ENCODE data around the gene RETREG3. TPM values are rescaled to one million over a fixed set of nuclear protein-coding genes. Genes with fewer than 3 reads are reported as not detected.

Gene RETREG3
- total and polyA plus RNA-seq, 2 of the 13 experiments (the other 11 are each of a cell fraction or from before 2014, with no cell fraction given), result 47.0 to 55.8 TPM

- TF ChIP-seq ZBTB4 (CRISPR knock-in tag; IDR thresholded peaks at IDR 0.05; ENCODE audit: borderline replicate concordance), result peak; percentile 80; the same call in 1 of the 2 replicates
- TF ChIP-seq MIER2 (CRISPR knock-in tag; IDR thresholded peaks at IDR 0.05), result no peak
- no peak for TF ChIP-seq ZMYM2 (CRISPR knock-in tag; IDR thresholded peaks at IDR 0.05)
- TF ChIP-seq IKZF4 (CRISPR knock-in tag; IDR thresholded peaks at IDR 0.05; ENCODE audit: borderline replicate concordance, low read depth, not compliant biosample characterization), result peak; percentile 73
- TF ChIP-seq ZNF691 (CRISPR knock-in tag; IDR thresholded peaks at IDR 0.05; ENCODE audit: borderline replicate concordance, low read depth), result no peak
- no peak for TF ChIP-seq KAT2B (IDR thresholded peaks at IDR 0.05; ENCODE audit: borderline replicate concordance, low read depth, low read length)
- TF ChIP-seq MAZ (IDR thresholded peaks at IDR 0.05; ENCODE audit: borderline replicate concordance, low read depth, low read length), result peak; percentile 84
- TF ChIP-seq MAZ (CRISPR knock-in tag; IDR thresholded peaks at IDR 0.05; ENCODE audit: low read depth), result peak; percentile 83
- TF ChIP-seq MYPOP (CRISPR knock-in tag; IDR thresholded peaks at IDR 0.05), result peak; percentile 95
- TF ChIP-seq MBD4 (IDR thresholded peaks at IDR 0.05; ENCODE audit: borderline replicate concordance, low read length), result no peak
- no peak for TF ChIP-seq PLRG1 (conservative IDR thresholded peaks at IDR 0.05)
- 0 out of 2 replicates have a peak, but pooled peaks have one; percentile 24 for TF ChIP-seq ZNF776 (CRISPR knock-in tag; IDR thresholded peaks at IDR 0.05)
- peak; percentile 59; the same call in 1 of the 2 replicates for TF ChIP-seq SIX4 (CRISPR knock-in tag; IDR thresholded peaks at IDR 0.05)
- TF ChIP-seq IKZF1 (IDR thresholded peaks at IDR 0.05), result no peak
- no peak; the same call in 1 of the 2 replicates for TF ChIP-seq ISL2 (CRISPR knock-in tag; IDR thresholded peaks at IDR 0.05)
- TF ChIP-seq SMARCC2 (IDR thresholded peaks at IDR 0.05), result no peak
- no peak for TF ChIP-seq ZNF362 (CRISPR knock-in tag; IDR thresholded peaks at IDR 0.05; ENCODE audit: borderline replicate concordance)
- TF ChIP-seq NCOA1 (CRISPR knock-in tag; IDR thresholded peaks at IDR 0.05), result no peak; the same call in 1 of the 2 replicates
- peak; percentile 92; the same call in 1 of the 2 replicates for TF ChIP-seq CAMTA2 (CRISPR knock-in tag; IDR thresholded peaks at IDR 0.05; ENCODE audit: borderline replicate concordance)
- peak; percentile 70; the same call in 1 of the 2 replicates for TF ChIP-seq ZNF451 (CRISPR knock-in tag; IDR thresholded peaks at IDR 0.05)
- TF ChIP-seq ZNF615 (CRISPR knock-in tag; IDR thresholded peaks at IDR 0.05; ENCODE audit: borderline replicate concordance), result peak; percentile 18; the same call in 1 of the 2 replicates
- TF ChIP-seq ZNF709 (CRISPR knock-in tag; IDR thresholded peaks at IDR 0.05), result peak; percentile 93
- no peak for TF ChIP-seq ZSCAN12 (CRISPR knock-in tag; IDR thresholded peaks at IDR 0.05)
- peak; percentile 65; the same call in 1 of the 2 replicates for TF ChIP-seq ZSCAN30 (CRISPR knock-in tag; IDR thresholded peaks at IDR 0.05)
- no peak for TF ChIP-seq NFE2L2 (IDR thresholded peaks at IDR 0.05; ENCODE audit: low read length)
Observed at GRCh38 chr17:42577532-42578281, 31.5 kb downstream of the RETREG3 start, which contains the start of gene PSMC3IP (continued).

Measured in HepG2 (cell line).